NCI-H2029 (cell line): ENCODE measurements around the gene DDX23.
A peak's percentile ranks its signal among the peaks of the same experiment; 100 is the strongest.

ENCODE experiments used
- DNase-seq: peaks from one replicate; lab custom pipeline; 2025; lab: John Stamatoyannopoulos, UW

The DDX23 gene

DNA sequence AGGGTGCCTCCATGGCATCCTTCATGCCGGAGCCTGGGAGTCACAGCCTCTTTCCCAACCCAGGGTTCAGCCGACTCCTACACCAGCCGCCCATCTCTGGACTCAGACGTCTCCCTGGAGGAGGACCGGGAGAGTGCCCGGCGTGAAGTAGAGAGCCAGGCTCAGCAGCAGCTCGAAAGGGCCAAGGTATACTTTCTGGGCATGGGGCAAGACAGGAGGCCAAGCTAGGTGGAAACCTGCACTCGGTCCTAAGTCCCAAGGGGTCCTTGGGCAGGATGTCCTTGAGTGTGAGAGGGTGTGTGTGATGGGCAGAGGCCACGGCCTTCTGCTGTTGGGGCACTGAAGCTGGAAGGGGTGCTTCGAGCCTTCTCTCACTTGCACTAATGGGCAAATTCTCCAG, 28.7 kb downstream of the DDX23 start:
- DNase-seq = no peak

DNA sequence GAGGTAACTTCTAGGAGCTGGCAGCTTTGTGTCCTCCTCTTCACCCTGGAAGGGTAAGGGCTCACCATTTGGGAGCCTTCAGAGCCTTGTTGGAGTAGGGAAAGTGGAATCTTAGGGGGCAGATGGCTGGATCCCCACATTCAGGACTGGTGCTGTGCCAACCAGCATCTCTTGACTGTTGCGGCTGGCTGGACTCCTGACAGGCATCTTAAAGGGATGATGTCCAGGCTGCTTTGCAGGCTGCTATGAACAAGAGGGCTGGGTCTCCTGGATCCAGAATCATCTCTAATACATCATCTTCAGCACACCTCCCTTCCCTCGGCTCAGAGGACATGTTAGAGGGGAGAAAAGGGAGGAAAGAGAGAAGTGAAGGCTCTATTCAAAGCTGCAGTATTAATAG, 29.3 kb downstream of the DDX23 start:
- DNase-seq = no peak

GRCh38 chr12:48822139-48822538, 29.8 kb downstream of the DDX23 start:
- no peak for DNase-seq

- DNase-seq = no peak
Measured at GRCh38 chr12:48819986-48820725, 31.8 kb downstream of the DDX23 start.

- DNase-seq = no peak
Measured at GRCh38 chr12:48818831-48819590, 33.0 kb downstream of the DDX23 start.

DNA sequence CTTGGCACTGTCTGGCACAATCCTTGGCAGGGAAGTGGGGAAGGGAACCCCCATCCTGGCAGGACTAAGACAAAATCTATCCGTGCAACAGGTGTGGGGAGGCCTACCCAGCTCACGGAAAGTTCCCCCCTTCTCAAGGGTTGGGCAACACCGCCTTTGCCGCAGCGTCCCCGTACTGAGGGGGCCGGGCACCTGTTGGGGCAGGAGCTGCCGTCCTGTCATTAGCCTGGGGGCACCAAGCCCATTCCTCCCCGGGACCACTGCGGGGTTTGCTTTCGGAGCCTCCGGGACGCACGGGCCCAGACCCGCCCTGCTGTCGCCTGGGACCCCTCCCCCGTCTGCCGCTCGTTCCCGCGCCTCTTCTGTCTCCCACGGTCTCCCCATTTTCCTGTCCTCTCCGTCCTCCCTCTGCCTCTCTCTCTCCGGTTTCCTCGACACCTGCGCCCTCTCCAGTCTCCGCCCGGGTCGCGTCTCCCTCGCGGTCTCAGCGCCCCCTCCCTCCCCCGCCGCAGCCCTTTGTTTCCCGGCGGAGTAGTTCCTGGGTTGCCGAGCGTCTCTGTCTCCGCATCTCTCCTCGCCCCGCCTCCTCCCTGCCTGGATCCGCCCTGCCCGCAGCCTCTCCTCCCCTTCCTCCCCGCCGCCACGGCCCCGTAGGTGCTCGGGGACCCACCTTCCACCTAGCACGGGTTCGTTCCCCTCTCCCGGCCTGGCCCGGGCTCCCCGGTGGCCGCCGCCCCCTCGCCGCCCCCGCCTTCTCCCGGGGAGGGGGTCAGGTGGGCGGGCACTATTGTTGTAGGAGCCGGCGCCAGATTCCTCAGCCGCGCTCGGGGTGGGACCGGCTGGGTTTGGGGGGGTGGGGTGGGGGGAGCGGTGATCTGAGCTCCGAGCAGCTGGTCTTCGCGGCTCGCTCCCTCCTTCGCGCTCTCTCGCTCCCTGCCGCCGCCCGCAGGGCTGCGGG, 33.8 kb downstream of the DDX23 start, which contains the start of gene CACNB3:
Gene CACNB3, plus strand, starts transcription at position 624 of the 958 bp plus-strand sequence. CDS start 434 bp downstream, outside the sequence.
- peak; percentile 67 for DNase-seq

DNA sequence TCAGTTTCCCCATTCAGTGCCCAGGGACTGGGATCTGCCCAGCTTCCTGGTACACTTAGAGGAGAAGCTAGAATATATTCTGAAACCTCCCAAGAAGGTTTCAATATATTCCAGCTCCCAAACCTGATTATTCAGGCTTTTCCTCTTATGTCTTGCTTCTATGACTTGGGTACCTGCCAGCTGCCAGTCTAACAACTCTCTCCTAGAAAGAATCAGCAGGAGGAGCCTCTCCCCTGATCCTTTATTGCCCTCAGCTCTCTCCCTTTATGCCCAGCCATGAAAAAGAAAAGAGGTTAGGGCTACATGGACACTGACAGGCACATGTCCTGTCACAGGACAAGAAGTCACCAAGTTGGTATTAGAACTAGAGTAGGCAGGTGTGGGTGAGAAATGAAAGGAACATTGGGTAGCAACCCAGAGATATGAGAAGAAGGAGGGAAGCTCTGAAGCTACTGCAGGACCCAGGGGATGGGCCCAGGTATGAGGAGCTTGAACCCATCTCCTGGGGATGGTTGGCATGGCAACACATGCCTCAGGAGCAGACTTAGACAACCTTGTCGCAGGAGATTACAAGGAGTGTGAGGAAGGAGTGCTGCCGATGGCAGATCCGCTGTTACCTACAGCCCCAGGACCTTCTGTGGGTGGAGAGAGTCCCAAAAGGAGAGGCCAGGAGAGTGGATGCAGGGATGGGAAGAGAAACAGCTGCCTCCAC, 35.7 kb downstream of the DDX23 start:
- DNase-seq = peak; percentile 31

- peak; percentile 58 for DNase-seq
Measured at GRCh38 chr12:48815126-48816110, 36.5 kb downstream of the DDX23 start.

DNA sequence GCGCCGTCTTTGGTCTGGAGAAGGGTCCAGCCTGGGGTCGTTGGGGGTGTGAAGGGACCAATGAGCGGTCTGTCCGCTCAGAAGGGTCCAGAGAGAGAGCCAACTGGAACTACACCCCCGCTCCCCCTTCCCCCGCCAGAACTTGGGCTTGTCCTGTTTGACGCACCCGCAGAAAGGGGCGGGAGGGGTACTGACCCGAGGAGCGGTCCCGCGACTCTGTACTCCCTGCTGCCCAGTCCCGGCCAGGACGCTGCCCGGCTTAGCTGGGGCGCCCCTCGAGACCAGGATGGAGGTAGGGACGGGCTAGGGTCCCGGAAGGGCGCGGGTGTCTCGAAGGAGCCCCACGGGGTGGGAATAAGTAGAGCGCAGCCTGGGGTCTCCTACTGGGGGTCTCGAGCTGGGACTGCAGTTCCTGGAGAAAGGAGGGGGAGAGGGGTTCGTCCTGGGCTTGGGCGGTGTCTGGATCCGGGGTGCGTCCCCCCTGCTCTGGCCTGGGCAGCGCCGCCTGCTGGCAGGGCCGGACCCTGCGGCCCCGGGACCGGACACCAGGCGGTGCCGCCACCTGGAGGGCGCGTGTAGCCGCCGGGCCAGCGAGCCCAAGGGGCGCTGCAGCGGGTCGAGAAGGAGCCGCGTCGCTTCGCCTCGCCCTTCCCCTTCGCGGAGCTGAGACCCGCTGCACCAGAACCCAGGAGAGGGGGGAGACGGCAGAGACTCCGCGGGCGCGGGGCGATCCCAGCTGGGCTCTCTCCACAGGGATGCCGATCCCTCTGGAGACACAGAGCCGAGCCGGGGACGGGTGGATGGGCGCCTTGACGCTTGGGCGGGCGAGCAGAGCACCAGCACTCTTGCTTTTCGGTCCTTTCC, 37.5 kb downstream of the DDX23 start:
- peak; percentile 54 for DNase-seq

DNA sequence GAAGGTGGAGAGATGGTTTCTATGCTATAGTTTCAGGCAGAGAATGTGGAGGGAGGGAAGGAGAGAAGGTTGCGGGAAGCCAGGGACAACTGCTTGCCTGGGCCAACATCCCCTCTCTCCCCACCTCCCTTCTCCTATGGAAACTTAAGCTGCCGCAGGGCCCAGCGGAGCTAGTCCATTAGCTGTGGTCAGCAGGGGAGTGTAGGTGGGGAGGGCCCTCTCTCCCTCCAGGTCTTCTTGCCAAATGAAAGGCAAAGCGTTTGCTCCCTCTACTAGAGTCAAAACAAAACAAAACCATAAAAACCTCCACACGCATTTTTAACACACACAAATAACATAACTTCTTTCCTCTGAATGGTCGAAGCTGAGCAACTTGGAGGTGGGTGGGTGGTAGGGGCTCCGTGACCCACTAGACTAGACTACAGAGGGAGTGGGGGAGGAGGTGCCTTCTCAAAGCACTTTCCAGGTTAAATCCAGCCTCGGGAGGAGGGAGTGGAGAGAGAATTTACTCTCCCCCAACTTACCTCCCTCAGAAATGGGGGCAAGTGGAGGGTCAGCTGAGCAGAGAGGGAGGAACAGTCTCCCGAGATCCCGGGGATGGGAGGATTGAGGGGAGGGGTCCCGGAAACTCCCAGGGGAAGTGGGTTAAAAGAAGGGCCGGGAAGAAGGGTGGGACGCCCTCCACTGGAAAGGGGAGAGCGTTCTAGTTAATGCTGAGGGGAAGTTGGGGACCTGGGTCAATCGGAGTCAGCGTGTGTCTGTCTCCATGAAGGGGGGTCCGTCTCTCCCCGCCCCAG, 38.3 kb downstream of the DDX23 start:
- no peak for DNase-seq

GRCh38 chr12:48812389-48812788, 39.6 kb downstream of the DDX23 start:
- no peak for DNase-seq

GRCh38 chr12:48811437-48812090, 40.4 kb downstream of the DDX23 start:
- no peak for DNase-seq

DNA sequence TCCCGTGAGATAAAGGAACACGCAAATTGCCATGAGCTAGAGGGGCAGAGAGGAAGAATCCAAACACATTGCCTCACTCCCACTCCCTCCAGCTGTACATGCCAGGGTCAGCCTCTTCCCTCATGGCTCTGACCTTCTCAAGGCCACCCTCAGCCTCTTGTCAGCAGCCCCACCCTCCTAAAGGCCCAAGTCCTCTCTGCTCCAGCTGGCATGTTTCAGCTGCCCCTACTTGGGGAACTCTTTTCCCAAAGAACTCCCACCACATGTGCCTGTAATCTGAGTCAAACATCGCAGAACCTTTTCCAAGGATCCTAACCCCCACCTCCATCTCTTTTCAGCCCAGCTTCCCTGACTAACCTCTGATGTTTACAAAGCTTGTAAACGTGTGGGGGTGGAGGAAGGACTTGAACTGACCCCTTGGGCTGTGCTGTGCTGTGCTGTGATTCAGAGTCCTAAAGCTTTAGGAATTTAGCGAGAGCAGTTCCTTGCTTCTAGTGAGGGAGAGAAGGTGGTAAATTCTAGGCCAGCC, 41.0 kb downstream of the DDX23 start:
- DNase-seq = no peak

DNA sequence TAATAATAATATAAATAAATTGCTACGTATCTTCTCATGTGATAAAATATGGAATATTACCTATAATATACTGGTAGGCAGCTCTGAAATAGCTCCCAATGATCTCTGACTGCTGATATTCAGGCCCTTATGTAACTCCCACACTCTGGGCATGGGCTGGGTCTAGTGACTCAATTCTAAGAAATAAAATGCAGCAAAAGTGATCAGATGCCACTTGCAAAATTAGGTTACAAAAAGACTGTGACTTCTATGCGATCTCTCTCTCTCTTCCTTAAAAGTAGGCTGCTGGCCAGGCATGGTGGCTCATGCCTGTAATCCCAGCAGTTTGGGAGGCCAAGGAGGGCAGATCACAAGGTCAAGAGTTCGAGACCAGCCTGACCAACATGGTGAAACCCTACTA, 44.0 kb downstream of the DDX23 start:
- DNase-seq = no peak

DNA sequence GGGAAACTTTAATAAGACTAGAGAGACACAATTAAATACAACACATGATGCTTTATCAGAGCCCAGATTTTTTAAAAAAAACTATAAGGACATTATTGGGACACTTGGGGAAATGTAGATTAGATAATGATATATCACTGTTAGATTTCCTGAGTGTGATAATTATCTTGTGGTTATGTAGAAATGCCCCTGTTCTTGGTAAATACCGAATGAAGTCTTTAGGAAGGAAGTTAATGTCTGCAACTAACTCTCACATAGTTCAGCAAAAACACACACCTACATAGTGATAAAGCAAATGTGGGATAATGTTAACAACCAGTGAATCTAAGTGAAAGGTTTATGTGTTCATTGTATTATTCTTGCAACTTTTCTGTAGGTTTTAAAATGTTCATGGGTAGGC, 48.3 kb downstream of the DDX23 start:
- no peak for DNase-seq

DNA sequence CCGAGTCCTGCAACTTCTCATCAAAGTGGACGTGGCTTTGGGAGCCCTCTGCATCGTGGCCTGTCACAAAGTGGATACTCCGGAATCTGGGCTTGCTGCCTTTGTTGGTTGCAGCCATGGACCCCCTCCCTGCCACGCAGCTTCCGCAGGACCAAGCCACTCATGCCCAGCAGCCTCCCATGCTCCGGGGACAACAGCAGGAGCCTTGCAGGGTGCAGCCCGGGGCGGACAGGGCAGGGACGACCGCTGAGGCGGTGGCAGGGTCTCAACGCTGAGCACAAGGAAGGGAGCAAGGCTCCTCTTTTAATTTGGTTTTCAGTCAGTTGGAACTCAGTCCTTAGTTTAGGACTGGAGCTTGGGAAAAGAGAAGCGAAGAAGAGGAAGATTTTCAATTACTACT, 51.0 kb downstream of the DDX23 start:
- DNase-seq = no peak

DNA sequence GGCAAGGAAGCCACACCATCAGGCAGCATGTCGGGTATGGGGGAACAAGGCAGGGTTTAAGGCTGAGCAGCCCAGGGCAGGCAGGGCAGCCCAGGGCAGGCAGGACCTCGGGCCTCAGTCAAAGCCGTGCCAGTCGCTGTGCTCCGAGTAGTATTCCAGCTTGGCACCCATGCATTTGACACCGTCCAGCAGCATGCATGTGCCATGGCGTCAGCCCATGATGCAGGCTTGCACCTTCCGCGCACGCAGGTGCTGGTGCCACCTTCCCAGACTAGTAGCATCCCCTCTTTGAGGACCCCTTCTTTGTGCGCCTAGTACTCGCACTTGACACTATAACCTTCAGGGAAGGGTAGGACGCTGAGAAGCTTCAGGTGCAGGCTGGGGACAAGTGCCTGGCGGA, 51.5 kb downstream of the DDX23 start:
- DNase-seq = no peak

GRCh38 chr12:48796976-48797375, 55.0 kb downstream of the DDX23 start:
- no peak for DNase-seq
